ENCODE results near the gene CACNA1C.
"Not testable (repeated sequence)": the region's sequence is repeated elsewhere in the genome, so short reads cannot be mapped to it uniquely, and the experiment has no call there.

CACNA1C gene

DNA sequence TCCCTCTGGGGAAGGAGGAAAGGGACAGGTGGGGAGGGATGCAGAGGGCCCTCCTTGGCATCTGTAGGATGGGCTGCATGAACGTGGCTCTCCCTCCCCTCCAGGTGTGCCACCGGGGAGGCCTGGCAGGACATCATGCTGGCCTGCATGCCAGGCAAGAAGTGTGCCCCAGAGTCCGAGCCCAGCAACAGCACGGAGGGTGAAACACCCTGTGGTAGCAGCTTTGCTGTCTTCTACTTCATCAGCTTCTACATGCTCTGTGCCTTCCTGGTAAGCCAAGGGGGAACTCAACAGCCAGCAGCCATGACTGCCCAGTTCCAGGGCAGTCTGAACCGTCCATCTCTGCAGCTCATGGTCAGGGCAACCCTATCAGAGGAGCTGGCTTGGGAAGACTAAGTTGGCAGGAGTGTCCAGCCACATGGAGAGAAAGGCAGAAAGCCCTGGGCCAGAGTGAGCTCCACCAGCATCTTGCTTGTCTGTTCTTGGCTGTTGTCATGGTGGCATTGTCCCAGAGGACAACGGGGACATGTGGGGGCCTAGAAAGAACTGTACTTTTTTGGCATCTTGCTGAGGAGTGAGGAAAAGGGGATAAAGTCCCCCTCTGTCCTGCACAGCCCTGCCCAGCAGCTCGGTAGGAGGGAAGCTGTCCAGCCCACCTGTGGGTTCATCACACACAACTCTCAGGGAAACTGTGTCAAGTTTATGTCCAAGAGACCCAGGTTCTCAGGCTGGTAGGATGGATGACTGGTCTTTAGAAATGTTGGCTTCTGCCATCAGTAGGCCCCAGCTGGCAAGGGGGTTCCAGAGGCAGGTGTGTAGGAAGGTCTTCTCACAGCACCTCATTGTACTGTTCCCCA is 612.2 kb downstream of the CACNA1C start:
- DNase-seq: no peak

DNA sequence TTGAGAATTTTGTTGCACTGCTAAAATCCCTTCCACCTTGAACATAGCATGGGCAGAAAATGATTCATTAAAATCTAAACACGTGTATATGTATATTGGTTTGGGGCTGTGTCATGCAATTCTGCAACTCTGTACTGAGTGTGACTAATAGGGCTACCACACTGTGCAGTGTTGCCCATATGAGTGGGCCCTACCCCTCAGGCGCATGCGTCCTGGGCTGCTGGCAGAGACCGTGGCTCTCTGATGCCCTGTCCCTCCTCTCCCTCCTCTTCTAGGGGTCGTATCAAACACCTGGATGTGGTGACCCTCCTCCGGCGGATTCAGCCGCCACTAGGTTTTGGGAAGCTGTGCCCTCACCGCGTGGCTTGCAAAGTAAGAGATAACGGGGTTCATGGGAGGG is 613.6 kb downstream of the CACNA1C start:
- DNase-seq: no peak

DNA sequence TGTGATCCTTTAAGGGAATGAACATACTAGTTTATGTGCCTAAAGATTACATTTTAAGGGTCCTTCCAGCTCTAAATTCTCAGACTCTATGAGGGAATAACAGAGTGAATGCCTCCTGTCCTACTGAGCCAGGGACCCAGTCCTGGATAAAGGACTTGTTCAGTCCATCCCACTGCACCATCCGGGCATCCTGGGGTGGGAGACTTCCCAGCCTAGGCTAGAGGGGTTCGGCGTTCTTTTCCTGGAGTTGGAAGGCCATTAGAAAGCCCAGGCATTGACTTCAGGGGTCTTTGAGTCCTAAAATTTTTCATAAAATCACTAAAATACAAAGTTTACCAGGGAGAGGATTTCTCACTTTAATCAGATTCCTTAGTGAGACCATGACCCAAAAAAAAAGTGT is 614.1 kb downstream of the CACNA1C start:
- DNase-seq: no peak

DNA sequence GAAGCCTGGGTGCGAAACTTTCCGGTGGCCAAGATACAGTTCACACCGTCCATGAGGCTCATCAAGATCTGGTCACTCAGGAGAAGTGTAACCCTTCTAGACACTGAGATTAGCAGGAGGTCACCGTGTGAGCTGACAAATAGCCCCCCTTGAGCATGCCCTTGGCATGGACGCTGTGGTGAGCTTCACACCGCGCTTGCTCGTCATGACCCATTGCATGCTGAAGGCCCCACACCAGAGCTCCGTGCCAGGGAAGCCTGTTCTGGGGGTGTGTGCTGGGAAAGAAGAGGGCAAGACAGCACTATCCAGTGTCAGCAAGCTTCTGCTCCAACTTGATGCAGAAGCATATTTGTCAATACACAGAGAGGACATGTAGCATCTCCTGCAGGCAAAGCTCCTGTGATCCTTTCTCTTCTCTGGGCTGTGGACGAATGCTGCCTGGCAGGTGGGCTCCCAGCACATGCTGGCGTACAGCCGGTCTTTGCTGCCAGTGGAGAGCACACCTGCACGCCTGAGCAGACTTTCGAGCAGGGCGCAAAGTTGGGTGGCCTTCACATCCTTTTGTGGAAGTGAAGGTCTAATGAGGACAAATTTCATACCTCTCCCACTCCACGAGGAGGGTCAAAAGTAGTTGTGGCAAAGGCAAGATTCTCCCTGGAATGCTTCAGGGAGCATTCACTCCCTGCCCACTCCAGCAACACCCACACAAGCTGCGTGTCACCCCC is 615.1 kb downstream of the CACNA1C start:
- DNase-seq: no peak

DNA sequence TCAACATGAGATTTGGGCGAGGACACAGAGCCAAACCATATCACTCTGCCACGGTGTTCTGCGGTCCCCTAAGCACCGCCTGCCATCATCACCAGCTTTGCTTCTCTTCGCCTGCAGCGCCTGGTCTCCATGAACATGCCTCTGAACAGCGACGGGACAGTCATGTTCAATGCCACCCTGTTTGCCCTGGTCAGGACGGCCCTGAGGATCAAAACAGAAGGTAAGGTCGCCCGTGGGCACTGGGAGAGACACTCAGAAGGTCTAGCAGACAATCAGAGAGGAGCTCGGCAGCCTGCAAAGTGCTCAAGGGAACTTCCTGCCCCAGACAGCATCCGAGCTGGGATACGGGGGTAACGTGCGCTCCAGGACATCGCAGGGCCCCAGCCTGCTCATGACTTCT is 616.0 kb downstream of the CACNA1C start:
- DNase-seq: no peak

DNA sequence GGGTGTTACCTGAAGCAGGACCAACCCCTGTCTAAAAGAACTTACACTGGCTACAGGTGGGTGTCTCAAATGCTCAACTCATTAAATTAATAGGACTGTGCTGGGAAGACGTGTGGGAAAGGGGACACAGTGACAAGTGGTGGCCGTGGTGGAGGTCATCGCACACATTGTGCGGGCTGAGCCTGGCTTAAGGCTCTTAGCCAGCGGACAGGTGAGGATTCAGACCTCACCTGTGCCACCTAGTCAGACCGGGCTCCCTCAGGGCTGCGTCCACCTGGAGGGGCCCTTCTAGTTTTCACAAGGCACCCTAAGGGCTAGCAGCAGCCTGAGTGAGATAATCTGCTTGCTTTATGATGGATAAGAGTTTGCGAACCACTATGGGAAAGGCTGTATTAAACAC is 616.8 kb downstream of the CACNA1C start:
- DNase-seq: no peak

DNA sequence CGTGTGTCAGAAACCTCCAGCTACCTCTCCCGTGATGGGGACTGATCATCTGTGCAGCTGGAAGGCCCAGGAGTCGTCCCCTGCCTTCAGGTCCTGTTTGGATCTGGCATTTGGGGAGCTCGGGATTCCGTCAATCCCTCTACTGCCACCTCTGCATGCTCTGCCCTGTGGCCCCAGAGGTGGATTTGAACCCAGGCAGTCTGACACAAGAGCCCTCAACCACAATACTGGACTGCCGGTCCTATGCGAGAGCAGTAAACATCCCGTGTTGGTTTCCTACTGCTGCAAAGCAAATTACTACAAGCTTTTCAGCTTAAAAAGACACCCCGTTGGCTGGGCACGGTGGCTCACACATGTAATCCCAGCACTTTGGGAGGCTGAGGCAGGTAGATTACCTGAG is 620.1 kb downstream of the CACNA1C start:
- DNase-seq: no peak

DNA sequence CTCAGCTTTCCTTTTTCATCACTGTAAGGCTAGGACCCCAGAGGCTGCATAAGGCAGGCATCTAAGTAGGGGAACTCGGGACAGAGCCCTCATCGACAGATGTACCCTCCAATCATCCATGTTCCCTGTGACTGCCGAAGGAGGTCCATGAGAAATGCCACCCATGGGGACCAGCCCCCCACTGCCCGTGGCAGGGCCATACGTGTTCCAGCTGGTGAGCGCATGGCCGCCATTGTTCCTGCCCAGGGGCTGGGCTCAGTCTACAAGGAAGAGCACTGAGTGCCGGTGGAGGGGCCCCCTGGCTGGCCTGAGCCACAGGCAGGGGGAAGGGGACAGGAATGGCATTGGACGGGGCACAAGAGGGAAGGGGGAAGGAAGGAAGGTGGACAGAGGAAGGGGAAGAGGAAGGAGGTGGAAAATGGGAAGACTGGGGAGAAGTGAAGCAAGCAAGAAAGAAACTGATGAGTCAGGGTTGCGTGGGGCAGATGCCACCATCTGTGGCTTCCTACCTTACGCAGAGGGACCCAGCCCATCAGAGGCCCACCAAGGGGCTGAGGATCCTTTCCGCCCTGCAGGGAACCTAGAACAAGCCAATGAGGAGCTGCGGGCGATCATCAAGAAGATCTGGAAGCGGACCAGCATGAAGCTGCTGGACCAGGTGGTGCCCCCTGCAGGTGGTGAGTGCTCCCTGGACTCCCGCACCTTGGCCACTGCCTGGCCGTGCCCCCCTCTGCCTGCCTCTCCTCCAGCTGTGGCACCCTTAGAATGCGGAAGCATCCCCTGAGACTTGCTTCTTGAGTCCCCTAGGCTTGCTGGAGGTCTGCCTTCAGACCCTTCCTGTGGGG is 621.4 kb downstream of the CACNA1C start:
- DNase-seq: no peak

DNA sequence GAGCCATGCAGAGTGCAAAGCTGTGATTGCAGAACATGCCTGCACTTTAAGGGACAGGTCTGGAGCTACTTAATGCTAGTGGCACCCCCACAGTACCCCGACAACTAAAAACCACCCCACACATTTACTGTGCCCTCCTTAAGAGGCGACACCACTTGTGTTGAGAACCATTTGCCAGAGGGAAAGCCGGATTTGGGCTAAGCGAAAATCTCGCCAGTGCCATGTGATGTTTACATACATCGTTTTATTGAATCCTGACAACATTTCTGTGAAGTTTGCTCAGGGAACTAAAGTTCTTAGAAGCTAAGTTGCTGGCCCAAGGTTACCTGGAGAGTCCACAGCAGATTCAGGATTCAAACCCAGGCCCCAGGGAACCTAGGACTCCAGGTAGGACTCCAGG is 623.0 kb downstream of the CACNA1C start:
- DNase-seq: no peak

DNA sequence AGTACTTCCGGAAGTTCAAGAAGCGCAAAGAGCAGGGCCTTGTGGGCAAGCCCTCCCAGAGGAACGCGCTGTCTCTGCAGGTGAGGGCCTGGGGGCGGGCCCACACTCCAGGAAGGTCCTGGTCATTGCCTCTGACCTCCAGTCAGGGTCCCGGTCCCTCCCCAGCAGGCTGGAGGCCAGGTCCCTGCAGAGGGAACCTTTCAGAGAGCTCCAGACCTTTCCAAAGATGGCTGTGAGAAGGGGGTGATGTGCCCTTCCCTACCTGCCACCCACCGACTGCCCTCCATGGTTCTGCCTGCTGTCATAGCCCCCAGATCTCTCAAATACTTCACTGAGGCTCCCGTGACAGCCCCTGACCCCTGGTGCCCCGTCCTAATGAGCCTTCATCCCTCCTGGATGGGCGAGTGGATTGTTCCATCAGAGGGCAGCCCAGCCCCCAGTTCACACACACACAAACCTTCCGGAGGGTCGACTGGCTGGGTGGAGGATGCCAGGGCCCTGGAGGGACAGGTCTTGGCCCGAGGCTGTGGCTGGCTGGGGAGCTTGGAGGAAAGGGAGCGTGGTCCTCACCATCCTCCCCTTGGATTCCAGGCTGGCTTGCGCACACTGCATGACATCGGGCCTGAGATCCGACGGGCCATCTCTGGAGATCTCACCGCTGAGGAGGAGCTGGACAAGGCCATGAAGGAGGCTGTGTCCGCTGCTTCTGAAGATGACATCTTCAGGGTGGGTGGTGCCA is 624.5 kb downstream of the CACNA1C start:
- no peak for DNase-seq

DNA sequence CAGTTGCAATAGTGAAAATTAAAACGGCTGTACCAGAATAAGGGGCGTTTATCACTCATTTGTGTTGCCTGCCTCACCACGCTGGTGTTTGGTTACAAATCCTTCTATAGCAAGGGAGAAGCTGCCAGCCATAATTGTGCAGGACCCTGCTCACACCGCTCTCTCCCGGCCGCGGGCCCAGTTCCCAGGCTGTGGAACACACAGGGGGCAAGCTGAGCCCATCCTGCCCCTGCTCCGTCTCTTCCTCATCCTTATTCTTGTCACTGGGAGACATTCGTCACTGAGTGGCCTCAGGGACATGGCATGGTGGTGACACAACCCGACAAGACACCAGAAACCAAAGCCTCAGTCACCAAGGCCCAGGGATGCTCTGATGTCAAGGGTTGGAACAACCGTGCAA is 625.6 kb downstream of the CACNA1C start:
- DNase-seq: no peak

DNA sequence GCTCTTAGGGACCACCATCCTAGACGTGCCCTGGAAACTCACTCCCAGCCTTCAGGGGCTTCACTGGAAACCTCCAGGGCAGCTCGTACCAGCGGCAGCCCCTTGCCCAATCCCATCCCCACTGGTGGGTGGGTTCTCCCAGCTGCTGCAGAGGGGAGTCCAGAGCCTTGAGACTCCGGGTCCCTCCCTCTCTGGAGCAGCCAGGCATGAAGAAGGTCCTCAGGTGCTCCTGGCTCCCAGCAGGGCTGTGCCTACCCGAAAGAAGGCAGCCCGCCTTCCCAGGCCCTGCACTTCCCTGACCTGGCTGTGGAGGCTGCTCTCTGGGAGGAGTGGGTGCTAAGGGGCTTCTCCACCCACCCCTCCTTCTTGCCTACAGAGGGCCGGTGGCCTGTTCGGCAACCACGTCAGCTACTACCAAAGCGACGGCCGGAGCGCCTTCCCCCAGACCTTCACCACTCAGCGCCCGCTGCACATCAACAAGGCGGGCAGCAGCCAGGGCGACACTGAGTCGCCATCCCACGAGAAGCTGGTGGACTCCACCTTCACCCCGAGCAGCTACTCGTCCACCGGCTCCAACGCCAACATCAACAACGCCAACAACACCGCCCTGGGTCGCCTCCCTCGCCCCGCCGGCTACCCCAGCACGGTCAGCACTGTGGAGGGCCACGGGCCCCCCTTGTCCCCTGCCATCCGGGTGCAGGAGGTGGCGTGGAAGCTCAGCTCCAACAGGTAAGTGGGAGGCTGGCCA is 626.5 kb downstream of the CACNA1C start:
- DNase-seq: no peak

DNA sequence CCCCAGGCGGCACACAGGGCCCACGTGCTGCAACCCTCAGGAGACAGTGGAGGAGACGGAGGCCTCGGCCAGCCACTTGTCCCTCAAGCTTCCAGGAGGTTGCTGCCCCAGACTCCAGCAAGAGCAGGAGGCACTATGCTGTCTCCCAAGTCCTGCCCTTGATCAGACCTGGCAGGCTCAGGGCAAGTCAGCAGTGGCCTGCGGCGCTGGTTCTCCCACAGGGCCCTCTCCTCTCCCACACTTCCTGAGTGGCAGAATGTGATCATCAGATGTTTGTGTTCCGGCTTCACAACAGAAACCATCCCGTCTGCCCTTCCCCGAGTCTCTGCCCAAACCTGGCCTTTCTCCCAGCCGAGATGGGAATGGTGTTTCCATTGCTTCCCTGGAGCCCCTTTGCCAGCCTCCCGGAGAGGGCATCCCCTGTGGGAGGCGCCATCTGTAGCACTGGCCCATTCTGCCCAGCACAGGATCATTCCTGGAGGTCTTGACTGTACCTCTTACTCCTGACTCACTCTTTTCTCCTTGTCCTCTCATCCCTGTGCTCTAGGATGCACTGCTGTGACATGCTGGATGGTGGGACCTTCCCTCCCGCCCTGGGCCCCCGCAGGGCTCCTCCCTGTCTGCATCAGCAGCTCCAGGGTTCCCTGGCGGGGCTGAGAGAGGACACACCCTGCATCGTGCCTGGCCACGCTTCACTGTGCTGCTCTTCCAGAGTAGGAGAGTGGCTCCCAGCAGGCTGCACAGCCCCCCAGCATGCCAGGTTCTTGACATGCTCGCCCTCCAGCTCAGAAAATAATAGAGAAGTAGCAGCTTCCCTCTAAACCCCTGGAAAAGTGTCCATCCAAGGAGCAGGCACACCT is 627.3 kb downstream of the CACNA1C start:
- no peak for DNase-seq

DNA sequence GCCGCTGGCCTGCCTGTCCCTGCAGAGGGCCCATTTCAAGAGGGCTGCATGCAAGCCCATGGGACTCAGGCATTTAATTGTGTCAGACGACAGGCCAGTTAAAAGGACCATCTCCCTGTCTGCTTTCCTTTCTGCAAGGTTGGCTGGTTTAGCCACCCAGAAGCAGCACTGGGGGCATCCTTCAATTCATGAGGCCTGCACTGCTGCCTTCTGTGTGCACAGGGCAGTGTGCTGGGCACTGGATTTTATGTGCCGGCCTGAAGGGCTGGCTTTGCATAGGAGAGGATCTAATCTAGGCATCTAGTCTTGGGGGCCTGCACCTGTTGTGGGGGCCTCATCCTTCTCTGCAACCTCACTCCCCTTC is 627.9 kb downstream of the CACNA1C start:
- no peak for DNase-seq

DNA sequence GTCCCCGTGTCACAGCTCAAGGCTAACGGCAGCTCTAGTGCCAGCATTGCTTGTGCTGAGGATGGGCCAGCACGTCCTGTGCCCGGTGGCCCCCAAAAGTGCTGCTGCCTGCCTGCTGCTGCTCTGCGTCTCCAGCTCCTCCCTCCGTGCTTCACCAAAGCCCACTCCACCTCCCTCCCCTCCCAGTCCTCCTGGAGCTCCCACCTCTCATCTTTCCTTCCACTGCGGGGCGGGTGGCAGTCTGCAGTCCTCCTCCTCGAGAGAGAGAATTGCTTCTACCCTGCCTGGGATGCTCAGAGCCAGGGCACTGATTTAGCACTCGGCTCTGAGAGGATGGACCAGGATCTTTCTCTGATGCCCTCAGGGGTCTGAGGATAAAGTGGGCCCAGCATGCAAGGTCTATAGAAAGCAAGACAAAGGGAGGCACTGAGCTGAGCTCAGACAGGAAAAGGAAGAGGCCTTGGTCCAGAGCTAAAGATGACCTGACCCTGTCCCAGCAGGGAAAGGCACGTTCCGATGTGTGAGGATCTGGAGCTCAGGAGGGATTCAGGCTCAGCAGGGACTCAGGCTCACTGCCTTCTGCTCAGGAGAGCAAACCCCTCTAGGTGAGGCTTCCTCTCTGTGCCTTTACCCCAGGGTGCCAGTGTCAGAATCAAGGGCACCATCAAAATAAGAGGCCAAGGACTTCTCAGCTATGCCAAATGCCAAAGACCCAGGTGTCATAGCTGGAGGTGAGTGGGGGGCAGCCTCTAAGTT is 628.8 kb downstream of the CACNA1C start:
- no peak for DNase-seq

DNA sequence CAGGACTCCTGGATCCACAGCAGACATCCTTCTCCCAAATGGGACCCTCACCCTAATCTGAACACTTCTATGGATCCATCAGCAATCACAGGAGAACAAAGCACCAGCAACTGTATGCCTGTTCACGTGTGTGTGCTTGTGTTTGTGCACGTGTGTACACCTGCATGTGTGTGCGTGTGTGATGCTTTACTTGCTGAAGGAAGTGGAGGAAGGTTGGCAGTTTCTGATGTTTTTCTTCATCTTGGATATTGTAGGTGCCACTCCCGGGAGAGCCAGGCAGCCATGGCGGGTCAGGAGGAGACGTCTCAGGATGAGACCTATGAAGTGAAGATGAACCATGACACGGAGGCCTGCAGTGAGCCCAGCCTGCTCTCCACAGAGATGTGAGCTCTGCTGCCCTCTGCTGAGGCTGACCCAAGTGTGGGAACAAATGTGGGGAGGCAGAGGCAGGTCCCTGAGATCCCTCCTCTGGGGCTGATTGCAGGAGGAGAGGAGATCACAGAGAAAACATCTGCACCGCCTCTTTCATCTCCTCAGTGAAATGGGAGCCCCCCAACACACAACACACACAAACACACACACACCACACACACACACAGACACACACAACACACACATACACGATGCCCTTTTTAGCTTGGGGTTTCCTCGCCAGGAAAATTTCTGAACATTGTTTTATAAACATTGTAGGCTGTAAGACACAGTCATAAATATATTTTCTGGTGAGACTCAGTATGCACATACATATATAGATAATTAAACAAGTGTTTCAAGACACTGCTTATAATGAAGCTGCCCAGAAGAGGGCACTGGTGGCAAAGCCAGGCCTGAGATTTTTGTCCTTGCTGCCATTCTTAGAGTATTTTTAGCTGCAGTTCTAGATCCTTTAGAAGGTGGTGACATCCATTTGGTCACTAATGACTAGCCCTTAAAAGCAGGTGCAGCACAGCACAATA is 629.8 kb downstream of the CACNA1C start:
- DNase-seq: peak; percentile 66

DNA sequence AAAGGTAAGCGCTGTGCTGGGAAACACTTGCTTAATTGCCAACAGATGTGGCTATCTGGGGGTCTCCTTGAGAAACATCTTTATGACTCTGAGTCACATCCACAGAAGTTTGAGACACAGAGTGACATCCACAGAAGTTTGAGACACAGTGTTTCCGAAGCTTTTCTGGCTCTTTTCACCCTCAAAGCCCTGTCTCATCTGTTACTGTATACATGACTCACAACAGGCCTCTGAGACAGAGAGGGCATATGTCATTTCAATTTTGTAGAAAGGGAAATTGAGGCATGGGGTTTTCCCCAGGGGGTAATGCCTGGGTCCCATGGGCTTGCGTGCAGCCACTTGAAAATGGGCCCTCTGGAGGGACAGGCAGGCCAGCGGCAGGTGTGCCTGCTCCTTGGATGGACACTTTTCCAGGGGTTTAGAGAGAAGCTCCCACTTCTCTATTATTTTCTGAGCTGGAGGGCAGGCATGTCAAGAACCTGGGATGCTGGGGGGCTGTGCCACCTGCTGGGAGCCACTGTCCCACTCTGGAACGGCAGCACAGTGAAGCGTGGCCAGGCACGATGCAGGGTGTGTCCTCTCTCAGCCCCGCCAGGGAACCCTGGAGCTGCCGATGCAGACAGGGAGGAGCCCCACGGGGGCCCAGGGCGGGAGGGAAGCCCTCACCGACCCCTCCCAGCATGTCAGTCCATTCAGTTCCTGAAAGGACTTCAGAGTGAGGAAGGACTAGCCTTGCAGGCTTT is 630.7 kb downstream of the CACNA1C start:
- DNase-seq: peak; percentile 26

DNA sequence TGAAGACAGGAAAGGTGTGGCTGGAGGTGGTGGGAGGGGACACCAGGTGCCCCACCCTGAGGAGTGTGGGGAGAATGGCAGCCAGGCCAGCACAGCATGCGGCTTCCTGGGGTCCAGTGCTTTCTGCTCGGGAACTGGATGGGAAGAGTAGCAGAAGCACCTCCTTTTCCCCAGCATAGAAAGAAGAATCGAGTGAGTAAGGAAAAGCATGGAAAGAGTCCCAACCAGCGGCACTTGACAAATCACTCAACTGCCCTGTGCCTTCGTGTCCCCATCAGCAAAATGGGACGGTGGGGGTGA is 631.2 kb downstream of the CACNA1C start:
- not testable (repeated sequence) for DNase-seq
